GM18907 (cell line): ENCODE data around the gene MIGA2.

Experiments
- ATAC-seq: cut with Tn5 transposase; IDR thresholded peaks from one replicate; pipeline ENCODE4 v1.9.1; 2021; ENCODE audit warnings: mild to moderate bottlenecking, moderate library complexity; ENCODE audit not compliant: unreplicated experiment

The MIGA2 gene

GRCh38 chr9:129071526-129072126 is 35.2 kb downstream of the MIGA2 start:
- ATAC-seq: no peak

- no peak for ATAC-seq
These were observed 35.7 kb downstream of the MIGA2 start for GRCh38 chr9:129072171-129072570.

GRCh38 chr9:129073404-129073803 is 37.0 kb downstream of the MIGA2 start:
- ATAC-seq: no peak

GRCh38 chr9:129074106-129074505 is 37.7 kb downstream of the MIGA2 start:
- ATAC-seq: no peak

DNA sequence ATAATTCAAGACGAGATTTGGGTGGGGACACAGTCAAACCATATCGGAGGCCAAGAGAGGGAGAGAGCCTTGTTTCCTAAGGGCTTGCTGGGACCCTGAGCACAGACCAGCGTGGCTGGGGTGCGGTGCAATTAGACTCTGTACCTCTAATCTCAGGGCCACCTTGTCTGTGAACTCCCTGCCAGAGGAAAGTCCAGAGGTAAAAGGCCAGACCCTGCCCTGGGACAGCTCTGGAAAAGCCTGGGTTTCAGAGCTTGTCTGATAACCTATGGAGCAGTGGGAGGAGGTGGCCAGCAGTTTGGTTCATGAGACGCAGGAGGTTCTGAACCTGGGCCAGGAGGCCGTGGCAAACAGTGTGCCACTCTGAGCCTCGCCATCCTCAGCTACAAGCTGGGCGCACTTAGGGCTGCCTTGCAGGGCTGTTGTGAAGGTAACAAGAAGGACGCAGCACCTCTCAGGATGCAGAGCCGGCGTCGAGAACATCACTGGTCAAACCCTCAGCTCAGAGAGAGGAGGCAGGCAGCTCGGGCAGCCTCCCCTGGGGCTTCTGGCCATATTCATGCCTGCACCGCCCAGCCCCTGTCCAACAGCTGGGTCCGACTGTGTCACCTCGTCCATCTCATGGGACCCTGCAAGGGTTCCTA is 39.7 kb downstream of the MIGA2 start:
- no peak for ATAC-seq

DNA sequence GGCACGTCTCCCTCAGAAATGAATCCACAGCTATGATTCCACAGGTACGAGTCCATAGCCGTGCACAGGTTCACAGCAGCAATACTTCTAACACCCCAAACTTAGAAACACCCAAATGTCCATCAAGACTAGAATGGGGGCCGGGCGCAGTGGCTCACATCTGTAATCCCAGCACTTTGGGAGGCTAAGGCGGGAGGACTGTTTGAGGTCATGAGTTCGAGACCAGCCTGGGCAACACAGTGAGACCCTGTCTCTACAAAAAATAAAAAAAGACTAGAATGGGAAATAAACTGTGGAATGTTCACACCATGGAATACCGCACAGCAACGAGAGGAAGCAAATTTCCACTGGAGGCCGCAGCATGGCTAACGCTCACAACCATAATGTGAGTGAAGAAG is 40.2 kb downstream of the MIGA2 start:
- ATAC-seq: no peak

DNA sequence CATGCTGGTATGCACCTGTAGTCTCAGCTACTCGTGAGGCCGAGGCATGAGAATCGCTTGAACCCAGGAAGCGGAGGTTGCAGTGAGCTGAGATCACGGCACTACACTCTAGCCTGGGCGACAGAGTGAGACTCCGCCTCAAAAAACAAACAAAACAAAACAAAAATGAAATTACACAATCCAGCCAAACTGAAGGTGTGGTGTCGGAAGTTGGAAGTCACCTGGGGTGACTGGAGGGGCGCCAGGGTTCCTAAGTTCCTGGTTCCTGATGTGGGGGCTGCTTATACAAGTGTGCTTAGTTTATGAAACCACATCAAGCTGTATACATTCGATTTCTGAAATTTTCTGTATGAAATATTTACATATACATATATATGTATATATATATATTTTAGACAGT is 40.8 kb downstream of the MIGA2 start:
- ATAC-seq: no peak

DNA sequence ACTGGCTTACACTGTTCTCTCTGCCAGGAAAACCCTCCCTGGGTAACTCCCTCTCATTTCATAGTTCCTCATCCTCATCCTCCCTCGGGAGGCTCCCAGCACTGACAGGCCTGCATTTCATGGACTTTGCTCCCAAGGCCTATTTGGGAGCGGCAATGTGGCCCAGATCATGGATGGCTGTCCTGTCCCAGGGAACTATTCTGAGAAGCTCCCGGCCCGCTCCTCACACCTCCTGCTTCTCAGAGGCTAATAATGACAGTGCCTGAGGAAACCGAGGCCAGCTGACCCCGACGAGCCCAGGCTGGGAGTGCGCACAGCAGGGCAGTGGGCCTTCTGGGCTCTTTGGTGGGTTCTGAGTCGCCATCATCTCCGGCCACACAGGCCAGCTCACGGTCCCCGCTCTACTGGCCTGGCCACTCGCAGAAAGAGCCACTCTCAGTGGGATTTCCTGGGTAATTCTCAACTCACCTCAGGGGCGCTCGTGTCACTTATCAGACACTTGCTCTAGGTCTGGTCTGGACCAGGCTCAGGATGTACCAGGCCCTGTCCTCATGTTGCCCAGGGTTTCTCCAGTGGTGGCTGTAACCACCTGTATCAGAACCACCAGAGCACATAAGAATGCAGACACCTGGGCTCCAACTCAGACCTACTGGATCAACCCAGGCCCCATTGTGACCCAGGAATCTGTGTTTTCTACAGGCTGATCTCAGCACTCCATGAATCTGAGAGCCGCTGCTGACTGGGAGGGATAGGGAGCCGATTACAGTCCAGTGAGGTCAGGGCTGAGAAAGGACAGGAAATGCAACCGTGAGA is 42.5 kb downstream of the MIGA2 start:
- no peak for ATAC-seq

DNA sequence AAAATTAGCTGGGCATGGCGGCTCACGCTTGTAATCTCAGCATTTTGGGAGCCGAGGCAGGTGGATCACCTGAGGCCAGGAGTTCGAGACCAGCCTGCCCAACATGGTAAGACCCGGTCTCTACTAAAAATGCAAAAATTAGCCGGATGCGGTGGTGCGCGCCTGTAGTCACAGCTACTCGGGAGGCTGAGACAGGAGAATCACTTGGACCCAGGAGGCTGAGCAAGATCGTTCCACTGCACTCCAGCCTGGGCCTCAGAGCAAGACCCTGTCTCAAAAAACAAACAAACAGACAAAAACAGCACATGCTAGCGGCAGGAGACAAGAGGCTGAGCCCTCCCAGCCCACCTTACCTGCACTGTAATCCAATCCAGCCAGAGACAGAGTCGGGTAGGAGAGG is 43.4 kb downstream of the MIGA2 start:
- ATAC-seq: no peak

GRCh38 chr9:129080298-129080600 is 43.8 kb downstream of the MIGA2 start:
- no peak for ATAC-seq

GRCh38 chr9:129080601-129081387 is 44.4 kb downstream of the MIGA2 start, which contains the start of gene DOLPP1:
Gene DOLPP1 (plus strand): TSS chr9:129081111. CDS start chr9:129081132, 21 bp downstream.
- ATAC-seq: peak; percentile 89

DNA sequence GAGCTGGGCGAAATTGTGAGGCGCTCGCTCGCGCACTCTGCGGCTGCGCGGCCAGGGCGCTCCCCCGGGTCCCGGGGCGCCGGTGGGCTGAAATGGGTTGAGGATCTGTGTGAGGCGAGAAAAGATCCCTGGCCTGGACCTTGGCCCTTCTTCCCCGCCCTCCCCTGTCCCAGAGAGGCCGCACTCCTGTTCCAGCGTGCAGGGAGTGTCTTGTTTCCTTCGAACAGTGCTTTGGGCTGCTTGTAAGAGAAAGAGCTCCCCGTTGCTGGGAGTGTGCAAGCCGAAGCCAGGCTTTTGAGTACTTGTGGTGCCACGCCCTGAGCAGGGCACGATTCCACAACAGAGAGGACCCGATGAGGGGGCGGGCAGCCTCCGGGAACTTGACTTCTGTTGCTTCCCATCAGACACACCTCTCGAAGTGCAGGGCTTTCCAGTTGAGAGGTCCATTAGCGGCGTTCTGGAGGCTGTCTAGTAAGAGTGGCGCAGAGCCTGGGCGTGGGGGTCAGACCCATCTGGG is 45.0 kb downstream of the MIGA2 start:
- ATAC-seq: no peak

DNA sequence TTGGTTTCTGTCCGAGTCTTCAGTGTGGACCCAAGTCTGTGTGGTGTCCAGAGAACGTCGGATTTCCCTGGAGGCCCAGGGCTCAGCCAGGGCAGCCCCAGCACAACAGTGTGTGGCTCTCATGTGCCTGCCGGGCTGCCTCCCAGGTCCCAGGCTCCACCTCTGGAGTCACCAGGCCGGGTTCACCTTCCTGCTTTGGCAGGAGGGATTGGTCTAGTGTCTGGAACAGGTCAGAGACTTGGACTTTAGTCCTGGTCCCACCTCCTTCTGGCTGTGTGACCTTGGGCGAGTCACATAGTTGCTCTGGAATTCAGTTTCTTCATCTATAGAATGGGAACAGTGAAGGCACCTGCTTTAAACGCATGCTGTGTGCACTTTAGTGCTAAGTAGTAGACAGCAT is 47.7 kb downstream of the MIGA2 start:
- ATAC-seq: no peak

- no peak for ATAC-seq
These were observed 52.8 kb downstream of the MIGA2 start for GRCh38 chr9:129089246-129089645.

GRCh38 chr9:129093602-129094386 is 57.4 kb downstream of the MIGA2 start:
- no peak for ATAC-seq

DNA sequence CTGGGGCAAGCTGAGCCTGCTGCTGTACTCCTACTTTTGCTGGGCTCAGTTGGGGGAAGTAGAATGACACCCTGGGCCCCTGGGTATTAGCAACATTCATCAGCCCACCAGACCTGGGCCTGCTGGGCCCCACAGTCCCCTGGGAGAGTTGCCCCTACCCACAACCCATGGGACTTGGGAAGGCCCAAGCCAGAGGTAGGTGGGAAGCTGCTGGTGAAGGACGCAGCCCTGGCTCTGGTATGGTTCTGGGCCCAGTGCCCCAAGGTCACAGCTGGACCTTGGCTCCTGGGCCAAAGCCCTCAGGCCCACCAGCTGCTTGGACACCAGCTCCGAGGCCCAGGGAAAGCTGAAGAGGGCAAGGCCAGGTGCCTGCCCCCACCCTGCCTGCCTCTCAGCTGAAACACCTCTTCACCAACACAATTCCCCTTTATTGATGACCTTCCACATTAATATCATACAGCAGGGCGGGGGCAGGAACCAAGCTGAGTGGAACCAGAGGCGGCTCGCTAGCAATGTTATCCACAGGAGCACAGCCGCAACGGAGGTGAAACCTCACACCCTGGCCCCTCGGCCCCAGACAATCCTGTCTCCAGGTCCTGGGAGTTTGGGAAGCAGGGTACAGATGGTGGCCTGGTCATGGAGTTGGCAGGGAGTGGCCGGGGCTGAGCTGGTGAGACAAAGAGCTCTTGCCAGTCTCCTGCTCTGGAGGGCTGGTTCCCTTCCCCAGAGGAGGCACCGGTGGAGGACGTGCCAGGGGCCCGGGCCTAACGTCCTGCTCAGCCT is 58.2 kb downstream of the MIGA2 start:
- no peak for ATAC-seq

GRCh38 chr9:129095170-129095667 is 58.8 kb downstream of the MIGA2 start:
- ATAC-seq: no peak

DNA sequence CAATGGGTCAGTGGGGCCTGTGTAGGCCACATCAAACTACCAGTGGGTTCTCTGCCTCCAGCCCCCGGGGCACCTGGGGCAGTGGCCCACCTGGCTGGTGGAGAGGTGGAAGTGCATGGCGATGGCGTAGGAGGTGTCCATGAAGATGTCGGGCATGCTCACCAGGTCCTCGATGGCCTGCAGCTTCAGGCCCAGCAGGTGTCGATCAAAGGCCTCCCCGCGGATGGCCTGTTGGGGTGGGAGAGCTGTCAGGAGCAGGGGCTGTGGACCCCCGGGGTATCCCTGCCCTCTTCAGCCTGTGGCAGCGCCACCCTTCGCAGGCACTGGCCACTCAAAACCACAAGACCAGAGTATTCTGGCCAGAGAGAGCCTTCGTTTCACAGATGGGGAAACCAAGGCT is 59.5 kb downstream of the MIGA2 start:
- ATAC-seq: no peak

DNA sequence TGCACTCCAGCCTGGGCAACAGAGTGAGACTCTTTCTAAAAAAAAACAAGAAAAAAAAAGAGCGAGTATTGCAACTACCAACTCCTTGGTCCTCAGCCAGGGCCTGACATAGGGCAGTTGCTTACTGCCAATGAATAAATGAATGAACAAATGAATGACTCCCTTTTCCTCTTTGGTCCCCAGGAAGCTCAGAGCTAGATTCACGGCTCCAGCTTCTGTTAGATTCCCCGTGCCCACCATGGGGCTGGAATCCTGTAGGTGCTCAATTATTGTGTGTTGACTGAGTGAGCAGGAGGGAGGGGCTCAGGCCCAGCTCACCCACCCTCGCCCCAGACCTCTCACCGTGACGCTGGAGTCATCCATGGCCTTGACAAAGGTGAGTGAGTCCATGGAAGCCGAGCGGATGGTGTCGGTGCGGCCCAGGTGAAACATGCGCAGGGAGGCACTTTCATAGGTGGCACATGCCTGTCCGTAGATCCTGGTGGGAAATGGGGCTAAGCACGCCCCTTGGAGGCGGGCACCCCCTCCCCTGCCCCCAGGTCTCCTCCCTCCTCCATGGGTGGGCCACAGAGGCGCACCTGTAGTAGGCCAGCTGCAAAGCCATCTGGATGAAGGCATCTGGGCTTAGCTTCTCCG is 61.4 kb downstream of the MIGA2 start:
- ATAC-seq: no peak
